Hepatocyte (in vitro differentiated cells): ENCODE measurements around the gene DIDO1. TPM values are rescaled to one million over a fixed set of nuclear protein-coding genes. Genes with fewer than 3 reads are reported as not detected.

Experiments
- DNase-seq: peaks from one replicate; pipeline ENCODE4 v3.0.0-alpha.2; 2016; ENCODE audit warnings: low spot score
- H2AFZ ChIP-seq: fragments of 200-600 bp; sonication (generic); 2 replicates; pipeline ENCODE4 v1.6.0; 2016; ENCODE audit warnings: antibody characterized with exemption, mild to moderate bottlenecking
- H3K27ac ChIP-seq: fragments of 200-600 bp; sonication (generic); 2 replicates; pipeline ENCODE4 v1.5.1; 2016; ENCODE audit warnings: mild to moderate bottlenecking
- H3K27me3 ChIP-seq: fragments of 200-600 bp; sonication (generic); 2 replicates; pipeline ENCODE4 v1.6.1; 2016
- H3K36me3 ChIP-seq: fragments of 200-600 bp; sonication (generic); replicated peaks from 2 replicates; pipeline ENCODE4 v1.5.1; 2016; ENCODE audit warnings: low read depth; ENCODE audit not compliant: insufficient read depth
- H3K4me1 ChIP-seq: fragments of 200-600 bp; sonication (generic); 2 replicates; pipeline ENCODE4 v1.5.1; 2016; ENCODE audit warnings: mild to moderate bottlenecking, moderate library complexity; ENCODE audit not compliant: insufficient read depth
- H3K4me2 ChIP-seq: fragments of 200-600 bp; sonication (generic); 2 replicates; pipeline ENCODE4 v1.6.0; 2016
- H3K4me3 ChIP-seq: fragments of 200-600 bp; sonication (generic); 2 replicates; pipeline ENCODE4 v1.5.1; 2016; ENCODE audit warnings: mild to moderate bottlenecking
- H3K79me2 ChIP-seq: fragments of 200-600 bp; sonication (generic); 2 replicates; pipeline ENCODE4 v1.6.0; 2017; ENCODE audit warnings: mild to moderate bottlenecking
- H3K9me2 ChIP-seq: fragments of 200-600 bp; sonication (generic); replicated peaks from 2 replicates; pipeline ENCODE4 v1.6.0; 2017; ENCODE audit warnings: mild to moderate bottlenecking; ENCODE audit not compliant: insufficient read depth
- H3K9me3 ChIP-seq: fragments of 200-600 bp; sonication (generic); 2 replicates; pipeline ENCODE4 v1.5.1; 2016; ENCODE audit warnings: low read depth, mild to moderate bottlenecking
- H4K20me1 ChIP-seq: fragments of 200-600 bp; sonication (generic); 2 replicates; pipeline ENCODE4 v1.6.0; 2016; ENCODE audit warnings: mild to moderate bottlenecking; ENCODE audit not compliant: insufficient read depth, poor library complexity, severe bottlenecking
- EZH2 ChIP-seq: fragments of 200-600 bp; sonication (generic); IDR thresholded peaks from 2 replicates; pipeline ENCODE4 v1.6.1; 2016; ENCODE audit warnings: antibody characterized with exemption, mild to moderate bottlenecking, borderline replicate concordance
- EZH2phosphoT487 ChIP-seq: fragments of 200-600 bp; sonication (generic); IDR thresholded peaks from one replicate; pipeline ENCODE4 v1.6.1; 2018; ENCODE audit warnings: antibody characterized with exemption, mild to moderate bottlenecking, low read depth, moderate library complexity; ENCODE audit not compliant: unreplicated experiment, severe bottlenecking
- WGBS: methylation state at CpG from one replicate; pipeline ENCODE4 v1.1.6; 2016; ENCODE audit warnings: low lambda C conversion rate; ENCODE audit errors: missing lambda C conversion rate; 5-methylcytosine and 5-hydroxymethylcytosine counted together
- polyA plus RNA-seq: library from polyadenylated mRNA; unstranded; fragments of >200 nt; fragmentation: Nextera tagmentation; extraction: Ambion mirVana; gene quantifications from 2 replicates; pipeline ENCODE4 v1.2.1, GENCODE V29; 2016
- total RNA-seq: library from RNA; depleted of rRNA; stranded (reverse); fragments of >200 nt; gene quantifications from 2 replicates; pipeline ENCODE4 v1.2.3, GENCODE V29; 2014
- TF ChIP-seq, protein P1 (sequence below): fragments of 200-600 bp; sonication (generic); IDR thresholded peaks from 2 replicates; pipeline ENCODE4 v1.5.1; 2016; ENCODE audit warnings: antibody characterized with exemption, mild to moderate bottlenecking; ENCODE audit not compliant: poor library complexity

Gene DIDO1
- total and polyA plus RNA-seq, 2 experiments from 2014 or later, result 26.5 to 31.6 TPM

DNA sequence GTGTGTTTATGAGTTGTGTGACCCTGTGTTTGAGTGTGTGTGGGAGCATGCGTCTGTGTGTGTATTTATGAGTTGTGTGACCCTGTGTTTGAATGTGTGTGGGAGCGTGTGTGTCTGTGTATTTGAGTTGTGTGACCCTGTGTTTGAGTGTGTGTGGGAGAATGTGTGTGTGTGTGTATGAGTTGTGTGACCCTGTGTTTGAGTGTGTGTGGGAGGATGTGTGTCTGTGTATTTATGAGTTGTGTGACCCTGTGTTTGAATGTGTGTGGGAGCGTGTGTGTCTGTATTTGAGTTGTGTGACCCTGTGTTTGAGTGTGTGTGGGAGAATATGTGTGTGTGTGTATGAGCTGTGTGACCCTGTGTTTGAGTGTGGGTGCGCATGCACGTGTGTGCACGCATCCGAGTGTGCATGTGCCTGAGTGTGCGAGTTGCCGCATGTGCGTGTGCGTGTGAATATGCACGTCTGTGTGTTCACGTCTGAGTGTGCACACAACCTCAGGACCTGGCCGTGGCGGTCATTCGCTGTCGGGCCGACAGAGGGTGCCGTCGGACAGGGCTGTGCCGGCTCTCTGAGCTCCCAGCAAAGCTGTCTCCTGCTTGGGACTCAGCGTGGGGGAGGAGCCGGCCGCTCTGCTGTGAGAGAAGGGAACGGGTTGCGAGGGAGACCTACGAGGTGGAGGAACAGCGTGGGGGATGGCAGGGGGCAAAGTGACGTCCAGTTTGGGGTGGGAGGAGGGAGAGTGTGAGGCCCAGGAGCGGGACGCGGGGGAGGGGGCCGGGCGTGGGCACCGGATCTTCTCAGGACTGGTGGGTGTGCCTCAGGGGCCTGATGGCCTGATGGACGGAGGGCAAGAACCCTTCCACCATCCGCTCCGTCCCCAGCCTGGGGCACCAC, 45.9 kb upstream of the DIDO1 start:
- Histone ChIP-seq H4K20me1 (no peaks in the 10 kb centered on the region), H3K27me3 (peaks cover 41% of the 10 kb centered on the region), H3K9me2 (no peaks in the 10 kb centered on the region), H2AFZ (no peak overlapping the region), H3K4me3 (no peak overlapping the region), H3K36me3 (no peaks in the 10 kb centered on the region), H3K4me1 (peaks cover 10% of the 10 kb centered on the region), H3K27ac (no peak overlapping the region), H3K79me2 (no peaks in the 10 kb centered on the region), H3K4me2 (peak overlapping the region; percentile 76), H3K9me3 (no peaks in the 10 kb centered on the region)
- DNase-seq, result peak; percentile 94
- TF ChIP-seq EZH2, result no peak
- TF ChIP-seq, protein P1, sequence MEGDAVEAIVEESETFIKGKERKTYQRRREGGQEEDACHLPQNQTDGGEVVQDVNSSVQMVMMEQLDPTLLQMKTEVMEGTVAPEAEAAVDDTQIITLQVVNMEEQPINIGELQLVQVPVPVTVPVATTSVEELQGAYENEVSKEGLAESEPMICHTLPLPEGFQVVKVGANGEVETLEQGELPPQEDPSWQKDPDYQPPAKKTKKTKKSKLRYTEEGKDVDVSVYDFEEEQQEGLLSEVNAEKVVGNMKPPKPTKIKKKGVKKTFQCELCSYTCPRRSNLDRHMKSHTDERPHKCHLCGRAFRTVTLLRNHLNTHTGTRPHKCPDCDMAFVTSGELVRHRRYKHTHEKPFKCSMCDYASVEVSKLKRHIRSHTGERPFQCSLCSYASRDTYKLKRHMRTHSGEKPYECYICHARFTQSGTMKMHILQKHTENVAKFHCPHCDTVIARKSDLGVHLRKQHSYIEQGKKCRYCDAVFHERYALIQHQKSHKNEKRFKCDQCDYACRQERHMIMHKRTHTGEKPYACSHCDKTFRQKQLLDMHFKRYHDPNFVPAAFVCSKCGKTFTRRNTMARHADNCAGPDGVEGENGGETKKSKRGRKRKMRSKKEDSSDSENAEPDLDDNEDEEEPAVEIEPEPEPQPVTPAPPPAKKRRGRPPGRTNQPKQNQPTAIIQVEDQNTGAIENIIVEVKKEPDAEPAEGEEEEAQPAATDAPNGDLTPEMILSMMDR, result peak; percentile 85
- 5% methylated on average over 25 of the region's 38 CpGs for WGBS

DNA sequence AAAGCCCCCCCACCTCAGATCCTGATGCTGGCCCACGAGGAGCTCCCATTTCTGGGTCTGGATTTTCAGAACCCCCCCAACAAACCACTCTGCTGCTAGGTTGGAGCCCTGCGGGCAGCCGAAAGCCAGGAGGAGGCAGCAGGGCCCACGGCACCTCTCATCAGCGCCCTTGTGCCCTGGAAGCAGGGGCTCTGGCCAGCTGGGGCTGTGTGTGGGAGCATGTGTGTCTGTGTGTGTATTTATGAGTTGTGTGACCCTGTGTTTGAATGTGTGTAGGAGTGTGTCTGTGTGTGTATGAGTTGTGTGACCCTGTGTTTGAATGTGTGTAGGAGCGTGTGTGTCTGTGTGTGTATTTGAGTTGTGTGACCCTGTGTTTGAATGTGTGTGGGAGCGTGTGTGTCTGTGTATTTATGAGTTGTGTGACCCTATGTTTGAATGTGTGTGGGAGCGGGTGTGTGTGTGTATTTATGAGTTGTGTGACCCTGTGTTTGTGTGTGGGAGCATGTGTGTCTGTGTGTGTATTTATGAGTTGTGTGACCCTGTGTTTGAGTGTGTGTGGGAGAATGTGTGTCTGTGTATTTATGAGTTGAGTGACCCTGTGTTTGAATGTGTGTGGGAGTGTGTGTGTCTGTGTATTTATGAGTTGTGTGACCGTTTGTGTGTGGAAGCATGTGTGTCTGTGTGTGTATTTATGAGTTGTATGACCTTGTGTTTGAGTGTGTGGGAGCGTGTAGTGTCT, 45.1 kb upstream of the DIDO1 start:
- Histone ChIP-seq H3K4me3 (no peak overlapping the region), H3K4me1 (peaks cover 10% of the 10 kb centered on the region), H3K27me3 (peaks cover 35% of the 10 kb centered on the region), H3K36me3 (no peaks in the 10 kb centered on the region), H3K27ac (no peak overlapping the region), H4K20me1 (no peaks in the 10 kb centered on the region), H2AFZ (no peak overlapping the region), H3K79me2 (no peaks in the 10 kb centered on the region), H3K4me2 (no peak overlapping the region), H3K9me2 (no peaks in the 10 kb centered on the region), H3K9me3 (no peaks in the 10 kb centered on the region)
- DNase-seq, result no peak
- WGBS, result 86% methylated on average over 10 of the region's 10 CpGs
- TF ChIP-seq EZH2, result no peak
- TF ChIP-seq, protein P1, result no peak
- no peak for TF ChIP-seq EZH2phosphoT487

DNA sequence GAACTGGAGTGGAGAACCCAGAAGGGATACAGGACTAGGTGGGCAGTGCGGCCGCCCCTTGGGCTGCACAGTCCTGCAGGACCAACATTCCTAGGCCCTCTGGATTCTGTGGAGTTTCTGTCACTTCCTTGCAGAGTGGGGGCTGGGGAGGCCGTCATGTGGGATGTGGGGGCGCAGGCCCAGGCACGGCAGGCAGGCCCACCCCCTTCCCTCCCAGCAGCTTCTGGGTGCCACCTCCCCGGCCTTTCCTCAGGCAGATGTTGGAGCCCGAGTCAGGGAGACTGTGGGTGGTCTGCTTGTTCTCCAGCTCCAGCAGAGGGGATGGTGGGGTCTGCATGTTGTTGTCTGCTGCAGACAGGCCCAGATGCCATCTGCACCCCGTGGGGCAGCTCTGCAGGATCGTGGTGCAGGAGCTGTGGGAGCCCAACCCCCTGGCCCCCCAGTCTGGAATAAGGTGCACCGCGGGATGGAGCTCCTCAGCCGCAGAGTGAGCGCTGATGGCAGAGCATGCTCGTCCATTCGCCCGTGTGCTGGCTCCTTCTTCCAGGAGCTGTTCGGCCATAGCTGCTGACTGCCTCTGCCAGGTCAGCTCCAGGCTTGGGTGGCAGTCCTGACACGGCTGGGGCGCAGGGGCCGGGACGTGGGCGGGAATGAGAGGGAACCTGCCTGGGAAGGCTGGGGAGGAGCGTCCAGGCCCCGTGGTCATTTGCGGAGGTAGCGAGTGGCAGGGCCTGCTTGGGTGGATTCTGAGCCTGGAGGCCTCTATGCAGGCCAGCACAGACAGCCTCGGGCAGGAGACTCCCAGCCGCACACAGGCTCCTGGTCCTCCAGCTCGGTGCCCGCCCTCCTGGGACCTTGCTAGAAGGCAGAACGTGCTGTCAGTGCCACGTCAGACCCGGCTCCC, 44.3 kb upstream of the DIDO1 start:
- H3K79me2 ChIP-seq, result no peaks in the 10 kb centered on the region
- DNase-seq, result no peak
- H3K4me1 ChIP-seq, result peaks cover 10% of the 10 kb centered on the region
- no peaks in the 10 kb centered on the region for H3K36me3 ChIP-seq
- no peak overlapping the region for H3K27ac ChIP-seq
- no peak overlapping the region for H2AFZ ChIP-seq
- WGBS, result 64% methylated on average over 30 of the region's 33 CpGs
- no peaks in the 10 kb centered on the region for H3K9me2 ChIP-seq
- H3K9me3 ChIP-seq, result no peaks in the 10 kb centered on the region
- H3K27me3 ChIP-seq, result peaks cover 28% of the 10 kb centered on the region
- H3K4me3 ChIP-seq, result no peak overlapping the region
- H3K4me2 ChIP-seq, result no peak overlapping the region
- TF ChIP-seq, protein P1, result no peak
- TF ChIP-seq EZH2 (no peak), EZH2phosphoT487 (no peak)
- no peaks in the 10 kb centered on the region for H4K20me1 ChIP-seq
